H1 (cell line): ENCODE results near the gene ANKFY1. TPM values are rescaled to one million over a fixed set of nuclear protein-coding genes. Genes with fewer than 3 reads are reported as not detected.

Experiments used
- CTCF ChIA-PET: fragments of 300-600 bp; sonication (Branson Sonifier 250); formaldehyde crosslinking; loops from one replicate; lab custom pipeline; 2021; ENCODE audit not compliant: partially characterized antibody; lab: Charles Lee
- POLR2A ChIA-PET: fragments of 300-600 bp; sonication (Branson Sonifier 250); formaldehyde crosslinking; loops from one replicate; lab custom pipeline; 2021; ENCODE audit warnings: inconsistent platforms; ENCODE audit not compliant: partially characterized antibody; lab: Charles Lee
- DNase-seq, 2 experiments: peaks; one replicate each; pipeline versions ENCODE4 v3.0.0 to v3.0.0-alpha.2; 2010 to 2022; ENCODE audit warnings: low spot score in 2 of 2, low read depth in 1 of 2, mixed read lengths in 1 of 2
- FAIRE-seq: peaks from 2 replicates; lab custom pipeline; 2011; peaks lifted over from hg19 to GRCh38; lab: Jason Lieb, UNC
- H2AFZ ChIP-seq: 2 replicates; pipeline ENCODE4 v1.8.1; 2012; ENCODE audit warnings: low read length, inconsistent platforms
- H2AK5ac ChIP-seq: 2 replicates; pipeline ENCODE4 v1.6.1; 2013; ENCODE audit warnings: low read depth, low read length
- H2BK120ac ChIP-seq: replicated peaks from 2 replicates; pipeline ENCODE3; 2013; ENCODE audit warnings: low read depth, low read length, inconsistent platforms
- H2BK12ac ChIP-seq: 2 replicates; pipeline ENCODE4 v1.6.1; 2013; ENCODE audit warnings: low read depth, low read length
- H2BK15ac ChIP-seq: 2 replicates; pipeline ENCODE4 v1.6.1; 2013; ENCODE audit warnings: low read length
- H2BK20ac ChIP-seq: 2 replicates; pipeline ENCODE4 v1.6.1; 2013; ENCODE audit warnings: low read length
- H2BK5ac ChIP-seq: 2 replicates; pipeline ENCODE4 v1.6.1; 2013; ENCODE audit warnings: low read depth, low read length
- H3K14ac ChIP-seq: 2 replicates; pipeline ENCODE4 v1.6.1; 2013; ENCODE audit warnings: inconsistent platforms; ENCODE audit not compliant: insufficient read length
- H3K18ac ChIP-seq: 2 replicates; pipeline ENCODE4 v1.6.1; 2013; ENCODE audit warnings: low read length; ENCODE audit errors: extremely low read depth
- H3K23ac ChIP-seq: 2 replicates; pipeline ENCODE4 v1.6.1; 2013; ENCODE audit warnings: inconsistent platforms; ENCODE audit not compliant: insufficient read length
- H3K23me2 ChIP-seq: 2 replicates; pipeline ENCODE4 v1.6.1; 2013; ENCODE audit warnings: low read depth, low read length
- H3K27ac ChIP-seq: 2 replicates; pipeline ENCODE4 v1.6.1; 2011; ENCODE audit warnings: low read depth, low read length, inconsistent platforms
- H3K27me3 ChIP-seq, 4 experiments: replicated peaks in 1 of 4; 1 replicate in 1 of 4; 2 replicates in 3 of 4; pipeline versions ENCODE4 v1.6.1 to v1.8.1; 2011 to 2013; ENCODE audit warnings: low read length in 3 of 4, mild to moderate bottlenecking in 3 of 4, inconsistent platforms in 2 of 4, mixed read lengths in 2 of 4, moderate library complexity in 1 of 4; ENCODE audit not compliant: control insufficient read depth in 3 of 4, insufficient read depth in 3 of 4; ENCODE audit errors: extremely low read depth in 1 of 4
- H3K36me3 ChIP-seq, 4 experiments: 2 replicates each; pipeline versions ENCODE4 v1.6.1 to v1.8.1; 2011 to 2013; ENCODE audit warnings: mild to moderate bottlenecking in 4 of 4, low read length in 3 of 4, moderate library complexity in 2 of 4, control low read depth in 1 of 4, inconsistent platforms in 1 of 4; ENCODE audit not compliant: insufficient read depth in 4 of 4, control insufficient read depth in 2 of 4
- H3K4ac ChIP-seq: replicated peaks from 2 replicates; pipeline ENCODE3; 2013; ENCODE audit warnings: low read length, low read depth, mixed read lengths, inconsistent platforms; ENCODE audit not compliant: insufficient read length
- H3K4me1 ChIP-seq, 4 experiments: replicated peaks in 1 of 4; 1 replicate in 1 of 4; 2 replicates in 3 of 4; pipeline versions ENCODE4 v1.6.1 to v1.8.1; 2011 to 2013; ENCODE audit warnings: low read length in 3 of 4, inconsistent platforms in 2 of 4, mixed read lengths in 1 of 4; ENCODE audit not compliant: insufficient read depth in 4 of 4, control insufficient read depth in 3 of 4
- H3K4me2 ChIP-seq, 2 experiments: 2 replicates each; pipeline versions ENCODE4 v1.6.1 to v1.8.1; 2011 to 2013; ENCODE audit warnings: low read depth in 2 of 2, low read length in 2 of 2, control low read depth in 1 of 2, inconsistent platforms in 1 of 2, mild to moderate bottlenecking in 1 of 2; ENCODE audit not compliant: insufficient read depth in 1 of 2
- H3K4me3 ChIP-seq, 4 experiments: fragments of 200-600, 300-600 bp in 1 of 4; sonication (generic), shearing (Covaris generic), sonication (Bioruptor Twin) in 1 of 4; 2 replicates each; pipeline versions ENCODE4 v1.5.1 to v1.8.1; 2011 to 2016; ENCODE audit warnings: low read length in 4 of 4, low read depth in 3 of 4, control low read depth in 2 of 4, inconsistent platforms in 2 of 4, mild to moderate bottlenecking in 2 of 4, mixed read lengths in 1 of 4, moderate library complexity in 1 of 4; ENCODE audit not compliant: insufficient read depth in 2 of 4; ENCODE audit errors: extremely low read depth in 1 of 4
- H3K56ac ChIP-seq: replicated peaks from 2 replicates; pipeline ENCODE3; 2013; ENCODE audit warnings: low read depth, mild to moderate bottlenecking, mixed read lengths, low read length, inconsistent platforms; ENCODE audit not compliant: insufficient read length
- H3K79me1 ChIP-seq: 2 replicates; pipeline ENCODE4 v1.6.1; 2013; ENCODE audit warnings: low read depth, low read length, control low read depth
- H3K79me2 ChIP-seq, 2 experiments: 2 replicates each; pipeline versions ENCODE4 v1.6.1 to v1.8.1; 2012 to 2013; ENCODE audit warnings: low read length in 2 of 2, mild to moderate bottlenecking in 2 of 2, inconsistent platforms in 1 of 2; ENCODE audit not compliant: insufficient read depth in 2 of 2, control insufficient read depth in 1 of 2
- H3K9ac ChIP-seq, 4 experiments: replicated peaks in 1 of 4; 1 replicate in 1 of 4; 2 replicates in 3 of 4; pipeline versions ENCODE4 v1.6.1 to v1.8.1; 2011 to 2013; ENCODE audit warnings: low read depth in 3 of 4, low read length in 3 of 4, control low read depth in 2 of 4, mild to moderate bottlenecking in 2 of 4, moderate library complexity in 2 of 4, inconsistent platforms in 1 of 4; ENCODE audit errors: extremely low read depth in 1 of 4
- H3K9me3 ChIP-seq, 2 experiments: 2 replicates each; pipeline versions ENCODE4 v1.6.1 to v1.8.1; 2012 to 2013; ENCODE audit warnings: mild to moderate bottlenecking in 2 of 2, moderate library complexity in 2 of 2, control low read depth in 1 of 2, inconsistent platforms in 1 of 2, low read depth in 1 of 2, low read length in 1 of 2, mixed read lengths in 1 of 2; ENCODE audit not compliant: insufficient read depth in 2 of 2
- H4K20me1 ChIP-seq, 2 experiments: replicated peaks in 1 of 2; 2 replicates each; pipeline versions ENCODE3 to v1.8.1; 2011 to 2013; ENCODE audit warnings: inconsistent platforms in 2 of 2, low read length in 2 of 2, mild to moderate bottlenecking in 1 of 2; ENCODE audit not compliant: insufficient read depth in 2 of 2, control insufficient read depth in 1 of 2
- H4K5ac ChIP-seq: 2 replicates; pipeline ENCODE4 v1.6.1; 2013; ENCODE audit warnings: low read length, low read depth, mixed read lengths, inconsistent platforms; ENCODE audit not compliant: insufficient read length
- H4K8ac ChIP-seq: 2 replicates; pipeline ENCODE4 v1.8.0; 2013; ENCODE audit warnings: mild to moderate bottlenecking, moderate library complexity, low read length, inconsistent platforms; ENCODE audit not compliant: insufficient read depth; ENCODE audit errors: extremely low read depth
- H4K91ac ChIP-seq: replicated peaks from 2 replicates; pipeline ENCODE3; 2013; ENCODE audit warnings: low read length, mixed read lengths, inconsistent platforms; ENCODE audit not compliant: insufficient read length
- CREB1 ChIP-seq: IDR thresholded peaks from 2 replicates; pipeline ENCODE4 v1.6.1; 2012; ENCODE audit warnings: inconsistent platforms
- EZH2 ChIP-seq: fragments of 200-600 bp; sonication (generic); IDR thresholded peaks from 2 replicates; pipeline ENCODE4 v1.7.1; 2012; ENCODE audit warnings: low read depth, mild to moderate bottlenecking, moderate library complexity, low read length, inconsistent platforms; ENCODE audit not compliant: severe bottlenecking
- POLR2A ChIP-seq, 2 experiments: IDR thresholded peaks; 1 replicate in 1 of 2; 2 replicates in 1 of 2; pipeline ENCODE4 v1.6.1; 2011; ENCODE audit warnings: low read depth in 2 of 2, low read length in 2 of 2, mild to moderate bottlenecking in 2 of 2; ENCODE audit errors: control extremely low read depth in 1 of 2
- POU5F1 ChIP-seq: IDR thresholded peaks from 2 replicates; pipeline ENCODE4 v1.6.1; 2011; ENCODE audit warnings: low read depth, mild to moderate bottlenecking, low read length, moderate library complexity
- WGBS, 2 experiments: shearing (Covaris generic) in 1 of 2; methylation state at CpG; one replicate each; pipeline versions ENCODE4 v1.1.6 to v1.1.7; 2013 to 2015; ENCODE audit warnings: low lambda C conversion rate in 2 of 2, mixed read lengths in 2 of 2, inconsistent platforms in 1 of 2, low coverage in 1 of 2, missing lambda C conversion rate in 1 of 2; ENCODE audit not compliant: insufficient replicate concordance in 2 of 2, insufficient coverage in 1 of 2, insufficient read length in 1 of 2; ENCODE audit errors: extremely low coverage in 1 of 2, missing lambda C conversion rate in 1 of 2; 5-methylcytosine and 5-hydroxymethylcytosine counted together
- polyA plus RNA-seq, 7 experiments: library from polyadenylated mRNA; depleted of rRNA in 3 of 7; stranded (reverse) in 5 of 7; unstranded in 2 of 7; fragments of >200 nt in 5 of 7; fragments of 200-250 nt in 2 of 7; gene quantifications; 1 replicate in 5 of 7; 2 replicates in 1 of 7; 4 replicates in 1 of 7; pipeline versions ENCODE4 v1.2.1 to v1.2.3, GENCODE V29; 2011 to 2013; ENCODE audit warnings: missing spikeins in 2 of 7, mixed read lengths in 2 of 7
- total RNA-seq: library from RNA; stranded (reverse); fragmentation: NEBNext Ultra II Directional; extraction: Animal tissue kit (Norgen Biotek cat#: 25700); gene quantifications from 2 replicates; pipeline ENCODE4 v1.2.1, GENCODE V29; 2021

ANKFY1 gene
- total and polyA plus RNA-seq, 2 of the 8 experiments (the other 6 are each of a cell fraction or from before 2014, with no cell fraction given): 28.3 to 45.3 TPM

DNA sequence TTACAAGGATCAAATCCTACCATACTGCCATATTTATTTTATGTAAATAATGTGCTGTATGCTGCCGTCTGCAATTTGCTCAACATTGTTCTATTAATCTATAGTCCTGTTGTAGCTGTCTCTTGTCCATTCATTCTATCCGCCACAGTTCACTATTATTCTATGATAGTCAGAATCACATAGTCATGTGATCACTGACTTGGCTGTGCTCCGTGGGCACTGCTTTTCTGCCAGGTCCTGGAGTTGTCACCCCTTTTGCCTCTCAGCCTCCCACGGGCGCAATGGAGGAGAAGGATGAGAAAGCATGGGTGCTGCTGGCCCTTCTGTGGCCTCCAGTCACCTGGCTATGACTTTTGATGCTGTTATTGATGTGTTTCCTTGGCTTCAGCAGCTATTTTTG, 37.3 kb upstream of the ANKFY1 start:
- no peak overlapping the region for H4K5ac ChIP-seq
- H2BK12ac ChIP-seq: no peak overlapping the region
- no peak overlapping the region for H3K18ac ChIP-seq
- no peak overlapping the region for H2AFZ ChIP-seq
- peaks cover 0 to under 1% (median 0%) of the 10 kb centered on the region in 4 experiments; a peak in 2 of 7 replicates for H3K4me1 ChIP-seq
- H3K27me3 ChIP-seq: no peaks in the 10 kb centered on the region
- H2BK20ac ChIP-seq: no peak overlapping the region
- peaks cover 3 to 95% of the 10 kb centered on the region in 2 experiments; a peak in 3 of 4 replicates for H3K79me2 ChIP-seq
- no peak overlapping the region for H3K9ac ChIP-seq
- FAIRE-seq (no peak), DNase-seq (no peak)
- H2BK15ac ChIP-seq: no peak overlapping the region
- H3K56ac ChIP-seq: no peak overlapping the region
- H3K4me3 ChIP-seq: no peak overlapping the region
- ChIA-PET CTCF (interaction anchor here (1.4 kb wide), 1 partner anchor 49 kb away, joined by 3 read pairs; no protein-coding TSS in a partner anchor), POLR2A (interaction anchor here (0.6 to 1.0 kb wide), 2 partner anchors 57 to 96 kb away, joined by 3 read pairs; no protein-coding TSS in a partner anchor)
- H3K79me1 ChIP-seq: peaks cover 2% of the 10 kb centered on the region; the same call in 1 of the 2 replicates
- no peak overlapping the region for H3K4me2 ChIP-seq
- H3K36me3 ChIP-seq: peaks cover 9 to 48% (median 14%) of the 10 kb centered on the region in 4 experiments
- H2BK5ac ChIP-seq: no peak overlapping the region
- no peak overlapping the region for H4K8ac ChIP-seq
- H3K23me2 ChIP-seq: no peaks in the 10 kb centered on the region
- 82% methylated on average over 5 of the region's 5 CpGs; no CpG with 5 or more reads in 1 of the 2 experiments for WGBS, 2 experiments
- no peak overlapping the region for H2AK5ac ChIP-seq
- no peak overlapping the region for H2BK120ac ChIP-seq
- H3K14ac ChIP-seq: no peak overlapping the region
- no peak overlapping the region for H3K4ac ChIP-seq
- H4K20me1 ChIP-seq: peaks cover 0 to 4% of the 10 kb centered on the region in 2 experiments
- H3K23ac ChIP-seq: no peak overlapping the region
- H3K9me3 ChIP-seq: no peaks in the 10 kb centered on the region
- H4K91ac ChIP-seq: no peak overlapping the region
- no peak overlapping the region for H3K27ac ChIP-seq
- TF ChIP-seq POLR2A (IDR thresholded peaks at IDR 0.05; ENCODE audit: control extremely low read depth in 1 of 2, low read depth in 2 of 2, low read length in 2 of 2) (0 out of 3 replicates have a peak, but pooled peaks of 1 of the 2 experiments have one; percentile 26), EZH2 (no peak), POU5F1 (no peak), CREB1 (no peak)
